Thyroid gland (tissue), 4 donors: Measurements from ENCODE around the gene TUBB6.

Experiments used
- CTCF ChIP-seq, 6 experiments: fragments of 200-600 bp in 3 of 6; fragments of 450-650 bp in 3 of 6; sonication (generic) in 3 of 6; IDR thresholded peaks; one replicate each; pipeline ENCODE4 v1.5.1; 2016 to 2019; ENCODE audit warnings: antibody characterized with exemption in 6 of 6, mild to moderate bottlenecking in 2 of 6, inconsistent platforms in 1 of 6, moderate library complexity in 1 of 6
- POLR2A ChIP-seq, 2 donors: fragments of 450-650 bp; IDR thresholded peaks; one replicate each; pipeline ENCODE4 v1.6.1; 2017; ENCODE audit warnings: antibody characterized with exemption in 2 of 2, mild to moderate bottlenecking in 2 of 2, moderate library complexity in 1 of 2

GRCh38 chr18:12324991-12325725, 17.1 kb downstream of the TUBB6 start:
- TF ChIP-seq CTCF (IDR thresholded peaks at IDR 0.05) (no peak), POLR2A (IDR thresholded peaks at IDR 0.05) (no peak)
